ENCODE data around the gene CDK13.
A peak's percentile ranks its signal among the peaks of the same experiment; 100 is the strongest.

CDK13 gene

DNA sequence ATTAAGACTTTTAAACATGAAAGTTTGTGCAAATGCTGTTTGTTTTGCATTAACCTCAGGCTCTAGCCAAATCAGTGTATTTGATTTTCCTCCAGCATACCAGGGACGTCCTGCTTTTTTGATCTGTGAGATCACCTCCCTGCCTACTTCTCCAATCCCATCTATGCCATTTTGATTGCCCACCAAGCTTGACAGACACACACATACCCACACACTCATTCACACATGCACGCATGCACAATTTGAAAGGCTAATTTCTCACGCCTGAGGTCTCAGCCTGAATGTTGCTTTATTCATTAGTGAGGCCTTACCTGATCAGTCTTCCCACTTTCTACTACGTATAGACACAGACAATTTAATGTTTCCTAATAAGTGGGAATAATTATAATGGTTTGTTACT is 53.5 kb downstream of the CDK13 start:
- DNase-seq (ENCODE audit: low read depth in 2 of 2), result no peak
- TF ChIP-seq, protein P1, sequence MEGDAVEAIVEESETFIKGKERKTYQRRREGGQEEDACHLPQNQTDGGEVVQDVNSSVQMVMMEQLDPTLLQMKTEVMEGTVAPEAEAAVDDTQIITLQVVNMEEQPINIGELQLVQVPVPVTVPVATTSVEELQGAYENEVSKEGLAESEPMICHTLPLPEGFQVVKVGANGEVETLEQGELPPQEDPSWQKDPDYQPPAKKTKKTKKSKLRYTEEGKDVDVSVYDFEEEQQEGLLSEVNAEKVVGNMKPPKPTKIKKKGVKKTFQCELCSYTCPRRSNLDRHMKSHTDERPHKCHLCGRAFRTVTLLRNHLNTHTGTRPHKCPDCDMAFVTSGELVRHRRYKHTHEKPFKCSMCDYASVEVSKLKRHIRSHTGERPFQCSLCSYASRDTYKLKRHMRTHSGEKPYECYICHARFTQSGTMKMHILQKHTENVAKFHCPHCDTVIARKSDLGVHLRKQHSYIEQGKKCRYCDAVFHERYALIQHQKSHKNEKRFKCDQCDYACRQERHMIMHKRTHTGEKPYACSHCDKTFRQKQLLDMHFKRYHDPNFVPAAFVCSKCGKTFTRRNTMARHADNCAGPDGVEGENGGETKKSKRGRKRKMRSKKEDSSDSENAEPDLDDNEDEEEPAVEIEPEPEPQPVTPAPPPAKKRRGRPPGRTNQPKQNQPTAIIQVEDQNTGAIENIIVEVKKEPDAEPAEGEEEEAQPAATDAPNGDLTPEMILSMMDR (IDR thresholded peaks at IDR 0.05; ENCODE audit: low read depth, low read length), result no peak
- no peak overlapping the region for H3K4me3 ChIP-seq (replicated peaks in 1 of 2; ENCODE audit: low read depth in 2 of 2, low read length in 2 of 2)

DNA sequence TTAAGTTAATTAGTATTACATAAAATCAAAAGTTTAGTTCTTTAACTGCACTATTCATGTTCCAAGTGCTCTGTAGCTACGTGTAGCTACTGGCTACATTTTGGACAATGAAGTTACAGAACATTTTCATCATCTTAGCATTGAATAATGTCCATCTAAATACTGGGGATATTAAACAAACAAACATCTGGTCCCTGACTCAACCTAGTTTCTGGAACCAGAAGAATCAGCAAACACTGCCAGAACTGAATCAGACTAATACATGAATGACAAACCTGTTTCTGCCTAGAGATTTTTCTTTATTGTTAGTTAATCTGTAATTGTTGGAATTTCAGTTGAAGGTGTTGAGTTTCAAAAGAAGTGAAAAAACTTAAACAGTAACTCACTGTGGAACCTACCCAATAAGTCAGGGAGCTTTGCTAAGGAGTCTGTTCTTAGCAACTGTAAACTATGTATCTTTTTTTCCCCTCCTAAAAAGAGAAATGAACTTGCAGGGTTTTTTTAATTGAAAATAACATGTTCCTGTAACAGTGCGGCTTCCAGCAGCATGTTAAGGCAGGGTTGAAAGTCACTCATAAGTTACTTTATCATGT is 58.3 kb downstream of the CDK13 start:
- H3K4me3 ChIP-seq (replicated peaks in 1 of 2; ENCODE audit: low read depth in 2 of 2, low read length in 2 of 2), result no peak overlapping the region
- TF ChIP-seq, protein P1 (IDR thresholded peaks at IDR 0.05; ENCODE audit: low read depth, low read length), result no peak
- DNase-seq (ENCODE audit: low read depth in 2 of 2), result peak; percentile 34 to 85

DNA sequence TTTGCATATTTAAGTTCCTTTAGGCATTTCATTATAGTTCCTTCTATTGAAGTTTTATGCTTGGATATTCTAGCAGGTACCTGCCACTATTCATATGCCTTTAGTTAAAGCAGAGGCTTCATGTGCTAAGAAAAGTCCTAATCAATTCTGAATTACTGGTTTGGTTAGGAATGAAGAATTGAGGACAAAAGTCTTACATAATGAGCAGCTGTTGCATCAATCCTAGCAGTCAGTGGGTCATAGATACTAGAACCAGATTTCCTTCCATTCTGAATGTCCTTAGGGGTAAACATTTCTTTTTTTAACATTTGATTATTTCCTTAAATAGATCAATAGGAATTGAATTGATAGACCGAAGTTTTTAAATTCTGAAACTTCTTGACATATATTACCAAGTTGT is 59.2 kb downstream of the CDK13 start:
- DNase-seq (ENCODE audit: low read depth in 2 of 2), result no peak
- no peak overlapping the region for H3K4me3 ChIP-seq (replicated peaks in 1 of 2; ENCODE audit: low read depth in 2 of 2, low read length in 2 of 2)
- TF ChIP-seq, protein P1 (IDR thresholded peaks at IDR 0.05; ENCODE audit: low read depth, low read length), result no peak

DNA sequence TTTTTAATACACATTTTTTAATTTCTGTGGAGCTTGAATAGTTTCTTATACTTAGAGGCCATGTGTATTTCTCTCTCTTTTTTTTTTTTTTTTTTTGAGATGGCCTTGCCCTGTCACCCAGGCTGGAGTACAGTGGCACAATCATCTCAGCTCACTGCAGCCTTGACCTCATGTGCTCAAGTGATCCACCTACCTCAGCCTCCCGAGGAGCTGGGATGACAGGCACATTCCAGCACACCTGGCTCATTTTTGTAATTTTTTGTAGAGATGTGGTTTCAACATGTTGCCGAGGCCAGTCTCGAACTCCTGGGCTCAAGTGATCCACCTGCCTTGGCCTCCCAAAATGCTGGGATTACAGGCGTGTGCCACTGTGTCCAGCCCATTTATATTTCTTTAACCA is 64.3 kb downstream of the CDK13 start:
- no peak for DNase-seq (ENCODE audit: low read depth in 2 of 2)
- H3K4me3 ChIP-seq (replicated peaks in 1 of 2; ENCODE audit: low read depth in 2 of 2, low read length in 2 of 2), result no peak overlapping the region
- TF ChIP-seq, protein P1 (IDR thresholded peaks at IDR 0.05; ENCODE audit: low read depth, low read length), result no peak

DNA sequence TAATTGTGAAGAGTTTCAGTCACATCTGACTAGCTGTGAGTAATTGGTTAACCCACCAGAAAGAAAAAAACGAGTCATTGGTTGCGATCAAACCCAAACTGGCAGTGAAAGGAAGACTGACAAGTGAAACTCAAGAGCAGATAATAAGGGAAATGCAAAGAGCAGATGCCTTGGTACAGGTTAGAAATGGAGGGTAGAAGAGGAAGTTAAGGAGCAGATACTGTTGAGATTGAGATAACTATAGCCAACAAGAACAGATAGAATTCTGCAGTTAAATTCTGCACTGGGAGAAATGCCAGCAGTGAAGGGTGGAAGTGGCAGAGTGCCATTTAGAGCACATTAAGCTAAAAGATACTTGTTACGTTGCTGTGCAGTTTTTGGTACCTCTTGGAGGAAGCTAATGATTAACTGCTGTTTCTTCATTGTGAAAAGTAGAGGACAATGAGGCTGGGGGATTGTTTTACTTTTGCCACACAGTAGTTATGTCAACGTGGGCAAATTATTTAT is 65.8 kb downstream of the CDK13 start:
- H3K4me3 ChIP-seq (replicated peaks in 1 of 2; ENCODE audit: low read depth in 2 of 2, low read length in 2 of 2), result no peak overlapping the region
- TF ChIP-seq, protein P1 (IDR thresholded peaks at IDR 0.05; ENCODE audit: low read depth, low read length), result no peak
- DNase-seq (ENCODE audit: low read depth in 2 of 2), result peak; percentile 29 to 70

DNA sequence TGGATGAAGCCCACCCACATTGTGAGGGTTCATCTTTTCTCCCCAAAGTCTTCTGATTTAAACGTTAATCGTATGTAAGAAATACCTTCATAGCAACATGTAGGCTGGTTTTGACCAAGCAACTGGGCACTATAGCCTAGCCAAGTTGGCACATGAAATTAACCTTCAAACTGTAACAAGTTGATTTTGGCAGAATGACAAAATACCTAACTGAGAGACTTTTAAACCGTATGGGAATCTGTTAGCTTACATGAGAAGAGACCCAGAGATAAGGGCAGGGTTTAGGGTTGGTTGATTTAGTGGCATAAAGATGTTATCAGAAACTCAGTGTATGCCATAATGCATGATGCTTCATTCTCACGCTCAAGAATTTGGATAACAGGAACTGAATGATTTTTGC is 69.5 kb downstream of the CDK13 start:
- no peak overlapping the region for H3K4me3 ChIP-seq (replicated peaks in 1 of 2; ENCODE audit: low read depth in 2 of 2, low read length in 2 of 2)
- DNase-seq (ENCODE audit: low read depth in 2 of 2), result no peak
- TF ChIP-seq, protein P1 (IDR thresholded peaks at IDR 0.05; ENCODE audit: low read depth, low read length), result no peak

DNA sequence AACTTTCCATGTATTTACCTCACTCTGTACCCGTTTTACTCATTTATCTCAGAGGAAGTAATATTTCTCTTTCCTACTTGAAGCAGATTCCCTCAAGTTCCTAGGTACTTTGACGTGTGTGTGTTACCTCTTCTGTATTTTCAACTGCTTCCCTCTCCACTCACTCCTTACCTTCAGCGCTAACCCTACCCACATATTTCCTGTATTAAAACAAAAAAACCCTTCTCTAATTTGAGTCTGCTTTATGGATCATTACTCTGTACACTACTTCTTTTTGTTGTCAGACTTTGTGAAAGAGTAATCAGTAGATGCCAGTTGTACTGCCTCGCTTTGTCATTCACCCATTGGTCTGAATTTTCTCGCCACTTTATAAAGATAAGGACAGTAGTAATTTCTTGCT is 74.0 kb downstream of the CDK13 start:
- TF ChIP-seq, protein P1 (IDR thresholded peaks at IDR 0.05; ENCODE audit: low read depth, low read length), result no peak
- no peak for DNase-seq (ENCODE audit: low read depth in 2 of 2)
- no peak overlapping the region for H3K4me3 ChIP-seq (replicated peaks in 1 of 2; ENCODE audit: low read depth in 2 of 2, low read length in 2 of 2)

Data from cardiac fibroblast (primary cell).